ENCODE measurements around the gene SRR. TPM values are rescaled to one million over a fixed set of nuclear protein-coding genes. Genes with fewer than 3 reads are reported as not detected.
"Not testable (repeated sequence)": the region's sequence is repeated elsewhere in the genome, so short reads cannot be mapped to it uniquely, and the experiment has no call there.

SRR gene
- total and polyA plus RNA-seq, 8 donors = 2.0 to 9.9 (median 5.2) TPM

DNA sequence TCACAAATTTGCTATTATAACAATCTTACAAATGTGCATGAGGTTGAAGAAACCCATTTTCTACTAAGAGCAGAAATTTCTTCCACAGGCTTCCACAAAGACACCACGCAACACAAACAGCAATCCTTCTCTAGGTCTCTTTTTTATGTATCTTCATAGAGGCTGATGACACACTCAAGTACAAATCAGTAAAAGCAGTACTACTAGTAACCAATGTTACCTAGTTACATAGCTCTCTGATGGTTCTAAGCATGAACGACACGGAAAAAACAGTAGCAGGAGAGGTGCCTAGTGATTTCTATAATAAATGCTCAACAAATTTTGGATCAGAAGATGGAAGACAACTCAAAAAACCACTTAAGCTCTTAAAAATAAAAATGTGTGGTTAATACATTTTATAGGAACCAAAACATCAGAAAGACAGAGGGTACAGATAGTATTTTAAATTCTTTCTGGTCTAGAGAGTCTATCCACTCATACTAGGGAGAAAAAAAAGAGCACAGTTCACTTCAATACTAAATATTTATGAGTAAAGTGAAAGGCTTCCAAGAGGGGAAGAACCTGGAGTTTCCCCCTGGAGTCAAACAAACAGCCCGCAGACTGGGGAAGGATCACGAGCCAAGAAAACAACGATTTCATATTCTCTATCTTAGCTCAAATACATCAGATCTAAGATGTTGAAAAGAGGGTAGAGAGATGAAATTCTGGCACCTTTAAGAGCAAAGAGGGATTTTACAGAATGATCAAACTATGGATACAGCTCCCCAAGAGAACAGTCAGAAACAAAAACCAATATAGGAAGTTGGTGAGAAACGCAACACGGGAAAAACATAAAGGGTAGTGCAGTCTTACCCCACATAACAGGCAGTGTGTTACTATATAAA lies 40.3 kb upstream of the SRR start:
- intact Hi-C loops (cut with DNase I) = no loop called here
- Histone ChIP-seq H3K9me3 (no peaks in the 10 kb centered on the region), H3K4me1 (no peaks in the 10 kb centered on the region), H3K27me3 (no peaks in the 10 kb centered on the region), H3K27ac (no peak overlapping the region), H3K4me3 (no peak overlapping the region), H3K36me3 (peaks cover 0 to 4% (median 4%) of the 10 kb centered on the region in 3 donors)
- FAIRE-seq = no peak
- ATAC-seq = peak in 2 of 4 donors; percentile 19 to 52
- TF ChIP-seq CTCF (IDR thresholded peaks at IDR 0.05) = no peak
- WGBS, 2 donors = 71 to 77% methylated on average over 8 of the region's 8 CpGs
- DNase-seq = no peak

GRCh38 chr17:2264067-2264860 lies 39.5 kb upstream of the SRR start:
- H3K4me3 ChIP-seq = no peak overlapping the region
- H3K9me3 ChIP-seq = no peaks in the 10 kb centered on the region
- H3K27me3 ChIP-seq = no peaks in the 10 kb centered on the region
- peaks cover 0 to 4% (median 4%) of the 10 kb centered on the region in 3 donors for H3K36me3 ChIP-seq
- no peak for TF ChIP-seq CTCF (IDR thresholded peaks at IDR 0.05)
- no peak for FAIRE-seq
- intact Hi-C loops (cut with DNase I) = no loop called here
- H3K27ac ChIP-seq = no peak overlapping the region
- H3K4me1 ChIP-seq = no peaks in the 10 kb centered on the region
- ATAC-seq = no peak
- no peak for DNase-seq
- WGBS, 2 donors = 77 to 78% methylated on average over 10 of the region's 10 CpGs

DNA sequence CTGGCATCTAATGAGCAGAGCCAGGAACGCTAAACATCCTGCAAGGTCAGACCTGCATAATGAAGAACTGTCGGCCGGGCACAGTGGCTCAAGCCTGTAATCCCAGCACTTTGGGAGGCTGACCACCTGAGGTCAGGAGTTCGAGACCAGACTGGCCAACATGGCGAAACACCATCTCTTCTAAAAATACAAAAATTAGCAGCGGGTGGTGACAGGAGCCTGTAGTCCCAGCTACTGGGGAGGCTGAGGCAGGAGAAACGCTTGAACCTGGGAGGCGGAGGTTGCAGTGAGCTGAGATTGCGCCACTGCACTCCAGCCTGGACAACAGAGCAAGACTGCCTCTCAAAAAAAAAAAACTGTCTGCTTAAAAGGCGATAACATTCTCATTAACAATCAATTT lies 38.6 kb upstream of the SRR start:
- FAIRE-seq; H3K36me3 ChIP-seq; intact Hi-C loops (cut with DNase I); H3K27ac ChIP-seq; ATAC-seq; H3K27me3 ChIP-seq; H3K4me1 ChIP-seq; H3K4me3 ChIP-seq; H3K9me3 ChIP-seq; DNase-seq: not testable (repeated sequence)
- 92 to 97% methylated on average over 10 of the region's 10 CpGs for WGBS, 2 donors

DNA sequence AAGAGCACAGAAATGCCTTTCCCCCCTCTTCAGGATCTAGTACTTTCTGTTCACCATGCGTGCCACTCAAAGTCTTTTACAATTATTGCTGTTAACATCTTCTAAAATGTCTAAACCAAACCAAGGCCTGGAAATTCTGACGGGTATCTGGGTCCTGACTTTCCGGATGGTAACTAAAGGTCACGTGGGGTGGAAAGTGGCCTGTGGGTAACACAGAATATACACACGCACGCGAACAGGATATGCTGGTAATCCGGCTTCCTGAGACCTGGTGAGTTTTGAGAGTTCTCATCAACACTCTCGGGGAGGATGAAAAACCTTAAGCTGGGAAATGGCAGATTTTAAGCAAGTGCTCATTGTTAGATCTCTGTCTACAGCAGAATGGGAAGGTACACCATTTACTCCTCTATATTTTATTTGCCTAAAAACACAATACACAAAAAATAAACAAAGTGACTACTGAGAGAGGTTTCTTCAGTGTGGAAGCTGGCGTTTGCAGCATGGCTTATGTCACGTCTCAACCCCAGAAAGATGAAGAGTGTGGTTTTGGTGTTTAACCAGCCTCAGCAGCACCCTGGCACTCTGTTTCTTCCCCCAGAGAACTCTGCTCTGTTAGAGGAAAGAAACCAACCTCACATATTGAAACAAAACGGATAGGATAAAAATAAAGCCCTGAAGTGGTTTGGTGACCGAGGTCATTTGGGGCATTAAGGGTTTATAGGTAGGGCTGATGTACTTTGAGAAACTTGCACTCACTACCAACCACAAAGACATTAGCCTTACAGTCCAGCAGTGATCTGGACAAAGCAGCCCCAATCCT lies 37.5 kb upstream of the SRR start:
- no peak for TF ChIP-seq CTCF (IDR thresholded peaks at IDR 0.05)
- Histone ChIP-seq H3K27ac (peak overlapping the region in 2 of 4 donors; percentile 25 to 30), H3K4me1 (no peaks in the 10 kb centered on the region), H3K27me3 (no peaks in the 10 kb centered on the region), H3K9me3 (no peaks in the 10 kb centered on the region), H3K4me3 (no peak overlapping the region), H3K36me3 (peaks cover 0 to 4% (median 0%) of the 10 kb centered on the region in 3 donors)
- peak in 1 of 4 donors; percentile 25 for ATAC-seq
- DNase-seq = no peak
- FAIRE-seq = no peak
- WGBS, 2 donors = 84 to 85% methylated on average over 13 of the region's 13 CpGs
- intact Hi-C loops (cut with DNase I) = no loop called here

- peaks cover 0 to 4% (median 0%) of the 10 kb centered on the region in 3 donors for H3K36me3 ChIP-seq
- FAIRE-seq (no peak), ATAC-seq (no peak), DNase-seq (no peak)
- no peak for TF ChIP-seq CTCF (IDR thresholded peaks at IDR 0.05)
- H3K27me3 ChIP-seq = no peaks in the 10 kb centered on the region
- H3K4me1 ChIP-seq = no peaks in the 10 kb centered on the region
- intact Hi-C loops (cut with DNase I) = no loop called here
- 66 to 90% methylated on average over 3 of the region's 3 CpGs for WGBS, 2 donors
- H3K4me3 ChIP-seq = no peak overlapping the region
- peak overlapping the region in 1 of 4 donors; percentile 25 for H3K27ac ChIP-seq
- H3K9me3 ChIP-seq = no peaks in the 10 kb centered on the region
Measured at GRCh38 chr17:2266865-2267228, 36.9 kb upstream of the SRR start.

Data from pancreas (tissue), 10 donors.